Retinal pigment epithelial cell (primary cell): ENCODE data around the gene CARD14.

Experiments
- DNase-seq: peaks from one replicate; pipeline ENCODE4 v3.0.0-alpha.2; 2010; ENCODE audit warnings: low read depth
- H3K4me3 ChIP-seq: 2 replicates; pipeline ENCODE4 v1.5.1; 2011; ENCODE audit warnings: mild to moderate bottlenecking, low read length, control low read depth, moderate library complexity
- CTCF ChIP-seq: conservative IDR thresholded peaks from 2 replicates; pipeline ENCODE4 v1.5.1; 2011; ENCODE audit warnings: low read depth, low read length, control low read depth, inconsistent platforms

Gene CARD14

GRCh38 chr17:80141463-80142165, 28.2 kb upstream of the CARD14 start:
- H3K4me3 ChIP-seq: no peak overlapping the region
- TF ChIP-seq CTCF: no peak
- DNase-seq: no peak

GRCh38 chr17:80142929-80143328, 26.9 kb upstream of the CARD14 start:
- DNase-seq: no peak
- no peak overlapping the region for H3K4me3 ChIP-seq
- no peak for TF ChIP-seq CTCF

- no peak for TF ChIP-seq CTCF
- peak overlapping the region; percentile 87 for H3K4me3 ChIP-seq
- DNase-seq: no peak
Observed at GRCh38 chr17:80145076-80146075, 24.5 kb upstream of the CARD14 start.

GRCh38 chr17:80146121-80147034, 23.5 kb upstream of the CARD14 start:
- TF ChIP-seq CTCF: no peak
- DNase-seq: no peak
- H3K4me3 ChIP-seq: peak overlapping the region; percentile 87

GRCh38 chr17:80147035-80147822, 22.6 kb upstream of the CARD14 start, which contains the start of gene EIF4A3:
TSS of gene EIF4A3 (minus strand) at chr17:80147128. CDS start at chr17:80146961, 167 bp downstream.
- no peak for TF ChIP-seq CTCF
- DNase-seq: peak; percentile 97
- H3K4me3 ChIP-seq: peak within 1 kb of the TSS; percentile 87

GRCh38 chr17:80151333-80151732, 18.5 kb upstream of the CARD14 start:
- no peak for TF ChIP-seq CTCF
- no peak overlapping the region for H3K4me3 ChIP-seq
- peak; percentile 88 for DNase-seq
